ENCODE measurements around the gene GBF1. TPM values are rescaled to one million over a fixed set of nuclear protein-coding genes. Genes with fewer than 3 reads are reported as not detected.
"Not testable (repeated sequence)": the region's sequence is repeated elsewhere in the genome, so short reads cannot be mapped to it uniquely, and the experiment has no call there.

The GBF1 gene
- total RNA-seq, 2 experiments from 2014 or later, result 33.1 to 37.5 TPM

DNA sequence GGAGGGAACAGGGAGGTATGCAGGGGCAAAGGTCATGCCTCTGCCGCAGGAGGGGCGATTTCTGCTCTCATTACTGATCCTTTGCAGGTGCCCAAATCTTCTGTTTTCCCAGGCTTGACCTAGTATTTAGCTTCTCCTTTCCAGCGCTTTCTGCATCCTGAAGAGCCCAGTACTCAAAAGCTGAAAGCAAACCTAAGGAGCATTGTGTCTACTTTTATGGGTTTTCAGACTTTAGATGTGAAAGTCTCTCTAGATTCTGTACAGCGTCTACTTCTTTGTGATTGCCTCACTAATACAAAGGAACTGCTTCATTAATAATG is 560 bp downstream of the GBF1 start:
- Mint-ChIP-seq H3K4me1 (peaks cover 42% of the 10 kb centered on the region), H3K27me3 (peaks cover 15% of the 10 kb centered on the region)
- intact Hi-C loops (cut with DNase I, micrococcal nuclease), result loop anchor here (1.0 to 10.0 kb wide), 15 partner anchors 20 to 1119 kb away; partner anchors contain the start of genes ACTR1A (in 1 of the 2), ARL3 (in 1 of the 2), CUEDC2 (in 1 of the 2) and ELOVL3 (in 1 of the 2)

DNA sequence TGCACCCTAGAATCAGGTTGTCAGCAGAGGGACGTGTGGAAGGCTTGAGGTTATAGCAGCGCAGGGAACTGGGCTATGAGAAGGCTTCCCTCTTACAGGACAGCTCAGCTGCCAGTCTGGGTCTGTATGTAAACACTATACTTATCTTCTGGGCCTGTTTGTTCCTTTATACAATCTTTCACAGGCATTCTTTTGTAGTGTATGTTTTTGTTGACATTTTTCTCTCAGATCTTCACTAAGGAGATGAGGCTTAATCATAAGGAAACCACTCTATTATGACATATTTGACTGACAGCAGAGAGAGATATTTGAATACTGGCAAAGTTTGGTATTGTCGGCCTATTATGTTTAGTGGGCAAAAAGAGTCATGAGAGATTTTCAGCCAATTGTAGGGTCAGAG is 929 bp downstream of the GBF1 start:
- ATAC-seq (no peak), DNase-seq (no peak)
- peak overlapping the region; percentile 81 for H3K27ac Mint-ChIP-seq
- peak overlapping the region; percentile 98 for H3K4me3 Mint-ChIP-seq
- H3K9me3 Mint-ChIP-seq (ENCODE audit: low read depth), result no peaks in the 10 kb centered on the region
- intact Hi-C loops (cut with DNase I, micrococcal nuclease), result loop anchor here in 1 of 2 experiments (10.0 kb wide), 1 partner anchor 1119 kb away; the partner anchor contains the start of gene TAF5
- H3K36me3 Mint-ChIP-seq (ENCODE audit: low read depth), result peaks cover 21% of the 10 kb centered on the region
- ChIA-PET CTCF (interaction anchor here (0.5 to 6.3 kb wide), 6 partner anchors 15 to 961 kb away, joined by 3 to 64 read pairs (median 5); no protein-coding TSS in a partner anchor), POLR2A (interaction anchor here (0.6 to 2.3 kb wide), 3 partner anchors 15 to 54 kb away, joined by 3 to 9 read pairs (median 3); no protein-coding TSS in a partner anchor)
- peaks cover 13% of the 10 kb centered on the region for H3K27me3 Mint-ChIP-seq
- peaks cover 39% of the 10 kb centered on the region for H3K4me1 Mint-ChIP-seq

More for the DNA sequence above, 560 bp downstream of the GBF1 start:
- H3K36me3 Mint-ChIP-seq (ENCODE audit: low read depth), result peaks cover 17% of the 10 kb centered on the region
- H3K27ac Mint-ChIP-seq, result peak overlapping the region; percentile 81
- DNase-seq (no peak), ATAC-seq (no peak)
- CTCF ChIA-PET, result interaction anchor here (0.5 to 6.3 kb wide), 13 partner anchors 8 to 961 kb away, joined by 3 to 64 read pairs (median 4); no protein-coding TSS in a partner anchor
- POLR2A ChIA-PET, result interaction anchor here (0.6 to 2.3 kb wide), 8 partner anchors 15 to 216 kb away, joined by 3 to 9 read pairs (median 3); no protein-coding TSS in a partner anchor
- no peaks in the 10 kb centered on the region for H3K9me3 Mint-ChIP-seq (ENCODE audit: low read depth)
- peak overlapping the region; percentile 98 for H3K4me3 Mint-ChIP-seq

DNA sequence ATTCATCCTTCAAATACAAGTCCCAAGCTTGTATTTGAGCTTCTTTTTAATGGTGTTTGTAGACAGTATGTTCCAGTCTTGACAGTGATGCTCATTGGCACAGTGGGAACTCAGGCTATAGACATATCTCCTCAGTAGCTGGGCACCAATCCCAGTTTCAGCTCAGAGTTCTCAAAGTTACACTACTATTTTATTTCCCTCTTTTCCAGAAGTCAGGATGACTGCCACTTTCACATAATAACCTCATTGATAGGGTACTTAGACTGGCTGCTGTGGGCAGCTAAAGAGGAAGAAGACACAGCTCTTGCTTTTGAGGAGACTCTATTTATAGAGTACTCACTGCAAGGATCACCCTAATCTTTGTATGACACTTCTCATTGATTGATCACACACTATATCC is 2.4 kb downstream of the GBF1 start:
- Mint-ChIP-seq H3K4me3 (peak overlapping the region; percentile 98), H3K9me3 (ENCODE audit: low read depth) (no peaks in the 10 kb centered on the region), H3K27ac (no peak overlapping the region), H3K27me3 (peaks cover 5% of the 10 kb centered on the region), H3K4me1 (peaks cover 37% of the 10 kb centered on the region), H3K36me3 (ENCODE audit: low read depth) (peaks cover 21% of the 10 kb centered on the region)
- CTCF ChIA-PET, result interaction anchor here (0.6 to 6.3 kb wide), 13 partner anchors 13 to 224 kb away, joined by 3 to 64 read pairs (median 5); no protein-coding TSS in a partner anchor
- ATAC-seq (no peak), DNase-seq (no peak)
- intact Hi-C loops (cut with DNase I, micrococcal nuclease), result loop anchor here in 1 of 2 experiments (10.0 kb wide), 1 partner anchor 1117 kb away; the partner anchor contains the start of gene TAF5
- POLR2A ChIA-PET, result no interaction called here

DNA sequence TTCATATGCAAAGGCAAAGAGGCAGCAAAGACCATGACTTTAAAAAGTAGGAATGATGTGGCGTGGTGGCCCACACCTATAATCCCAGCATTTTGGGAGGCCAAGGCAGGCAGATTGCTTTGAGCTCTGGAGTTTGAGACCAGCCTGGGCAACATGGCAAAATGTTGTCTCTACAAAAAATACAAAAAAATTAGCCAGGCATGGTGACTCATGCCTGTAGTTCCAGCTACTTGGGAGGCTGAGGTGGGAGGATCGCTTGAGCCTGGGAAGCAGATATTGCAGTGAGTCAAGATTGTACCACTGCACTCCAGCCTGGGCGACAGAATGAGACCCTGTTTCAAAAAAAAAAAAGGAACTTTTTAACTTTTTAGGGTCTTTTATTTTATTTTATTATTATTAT is 7.2 kb downstream of the GBF1 start:
- H3K9me3 Mint-ChIP-seq (ENCODE audit: low read depth); ATAC-seq; H3K27ac Mint-ChIP-seq; H3K4me3 Mint-ChIP-seq; DNase-seq; intact Hi-C loops (cut with DNase I, micrococcal nuclease); POLR2A ChIA-PET; H3K27me3 Mint-ChIP-seq: not testable (repeated sequence)
- peaks cover 19% of the 10 kb centered on the region for H3K36me3 Mint-ChIP-seq (ENCODE audit: low read depth)
- peaks cover 30% of the 10 kb centered on the region for H3K4me1 Mint-ChIP-seq
- CTCF ChIA-PET, result interaction anchor here (1.1 to 2.7 kb wide), 5 partner anchors 8 to 98 kb away, joined by 3 to 19 read pairs (median 6); partner anchors contain the start of gene GBF1

DNA sequence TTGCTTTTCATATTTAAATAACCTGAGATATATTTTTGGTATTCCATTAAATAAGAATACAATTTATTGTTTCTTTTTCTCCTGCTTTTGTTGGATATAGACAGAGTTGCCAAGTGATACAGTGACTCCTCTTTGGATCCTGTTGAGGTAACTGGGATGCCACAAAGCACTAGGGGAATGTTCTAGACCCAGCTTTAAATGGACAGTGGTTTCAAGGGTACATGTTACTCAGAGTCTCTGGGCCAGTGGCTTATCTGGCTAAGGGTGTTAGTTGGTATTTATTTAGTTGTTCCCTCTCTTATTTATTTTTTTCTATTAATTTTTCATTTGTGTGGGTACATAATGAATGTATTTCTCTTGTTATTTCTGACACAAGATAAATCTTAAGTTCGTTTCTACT is 9.1 kb downstream of the GBF1 start:
- peaks cover 13% of the 10 kb centered on the region for H3K36me3 Mint-ChIP-seq (ENCODE audit: low read depth)
- intact Hi-C loops (cut with DNase I, micrococcal nuclease), result no loop called here
- no peak overlapping the region for H3K4me3 Mint-ChIP-seq
- ChIA-PET POLR2A (interaction anchor here (0.6 to 0.9 kb wide), 2 partner anchors 12 to 18 kb away, joined by 4 to 5 read pairs; no protein-coding TSS in a partner anchor), CTCF (interaction anchor here (0.6 to 2.1 kb wide), 6 partner anchors 10 to 227 kb away, joined by 3 to 7 read pairs (median 3); partner anchors contain the start of gene GBF1)
- H3K4me1 Mint-ChIP-seq, result peaks cover 19% of the 10 kb centered on the region
- no peaks in the 10 kb centered on the region for H3K9me3 Mint-ChIP-seq (ENCODE audit: low read depth)
- H3K27ac Mint-ChIP-seq, result no peak overlapping the region
- H3K27me3 Mint-ChIP-seq, result no peaks in the 10 kb centered on the region
- DNase-seq, result no peak
- no peak for ATAC-seq

DNA sequence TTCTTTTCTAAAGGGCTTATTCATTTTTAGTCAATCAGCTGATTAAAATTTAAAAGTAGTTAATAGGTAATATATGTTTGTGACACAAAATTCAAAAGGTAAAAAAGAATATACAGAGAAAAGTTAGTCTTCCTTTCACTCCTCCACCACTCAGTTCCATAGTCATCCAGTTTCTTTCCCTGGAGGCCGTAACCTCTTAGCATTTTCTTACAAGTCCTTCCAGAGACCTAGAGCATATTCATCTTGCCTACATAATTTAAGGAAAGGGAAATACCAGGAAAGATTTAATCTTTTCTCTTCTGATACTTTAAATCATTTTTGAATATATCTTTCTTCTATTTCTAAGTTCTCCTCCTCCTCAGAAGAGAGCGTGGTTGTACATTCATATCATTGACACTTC is 10.1 kb downstream of the GBF1 start:
- ChIA-PET POLR2A (interaction anchor here (0.6 to 0.9 kb wide), 2 partner anchors 11 to 18 kb away, joined by 3 to 5 read pairs; no protein-coding TSS in a partner anchor), CTCF (interaction anchor here (0.6 to 1.4 kb wide), 3 partner anchors 10 to 68 kb away, joined by 3 to 4 read pairs (median 3); partner anchors contain the start of gene GBF1)
- peaks cover 19% of the 10 kb centered on the region for H3K4me1 Mint-ChIP-seq
- H3K36me3 Mint-ChIP-seq (ENCODE audit: low read depth), result peaks cover 14% of the 10 kb centered on the region
- no peaks in the 10 kb centered on the region for H3K9me3 Mint-ChIP-seq (ENCODE audit: low read depth)
- H3K4me3 Mint-ChIP-seq, result no peak overlapping the region
- intact Hi-C loops (cut with DNase I, micrococcal nuclease), result no loop called here
- H3K27me3 Mint-ChIP-seq, result no peaks in the 10 kb centered on the region
- DNase-seq (no peak), ATAC-seq (no peak)
- H3K27ac Mint-ChIP-seq, result peak overlapping the region; percentile 21

DNA sequence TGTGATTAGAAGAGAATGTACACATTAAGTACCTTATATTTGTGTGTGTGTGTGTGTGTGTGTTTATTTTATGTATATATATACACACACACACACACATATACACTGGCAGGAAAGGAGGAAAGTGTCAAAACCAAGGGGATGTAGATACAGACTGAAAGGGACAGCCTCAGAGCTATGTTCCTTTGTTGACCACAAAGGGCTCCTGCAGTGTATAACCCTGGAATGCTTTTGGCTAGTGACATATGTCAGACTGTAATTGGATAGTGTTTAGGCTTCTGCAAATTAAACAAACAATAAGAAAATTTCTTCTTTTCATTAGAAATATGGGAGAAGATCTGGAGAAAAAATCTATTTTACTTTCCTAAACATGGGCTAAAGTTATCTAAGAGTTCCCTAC is 15.9 kb downstream of the GBF1 start:
- H3K27ac Mint-ChIP-seq, result no peak overlapping the region
- no peaks in the 10 kb centered on the region for H3K27me3 Mint-ChIP-seq
- no peak overlapping the region for H3K4me3 Mint-ChIP-seq
- CTCF ChIA-PET, result interaction anchor here (0.6 to 10.7 kb wide), 5 partner anchors 12 to 321 kb away, joined by 3 to 82 read pairs (median 3); no protein-coding TSS in a partner anchor
- no peaks in the 10 kb centered on the region for H3K9me3 Mint-ChIP-seq (ENCODE audit: low read depth)
- intact Hi-C loops (cut with DNase I, micrococcal nuclease), result no loop called here
- peaks cover 14% of the 10 kb centered on the region for H3K4me1 Mint-ChIP-seq
- ATAC-seq, result no peak
- DNase-seq, result no peak
- H3K36me3 Mint-ChIP-seq (ENCODE audit: low read depth), result peaks cover 35% of the 10 kb centered on the region
- POLR2A ChIA-PET, result no interaction called here

DNA sequence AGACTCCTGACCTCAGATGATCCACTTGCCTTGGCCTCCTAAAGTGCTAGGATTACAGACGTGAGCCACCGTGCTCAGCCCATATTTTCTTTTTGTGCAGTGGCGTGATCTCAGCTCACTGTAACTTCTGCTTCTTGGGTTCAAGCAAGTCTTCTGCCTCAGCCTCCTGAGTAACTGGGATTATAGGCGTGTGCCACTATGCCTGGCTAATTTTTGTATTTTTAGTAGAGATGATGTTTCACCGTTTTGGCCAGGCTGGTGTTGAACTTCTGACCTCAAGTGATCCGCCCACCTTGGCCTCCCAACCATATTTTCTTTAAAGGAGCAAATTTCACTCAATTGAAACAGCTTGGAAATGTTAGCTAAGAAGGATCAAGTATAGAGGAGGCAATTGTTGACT is 16.5 kb downstream of the GBF1 start:
- no peak overlapping the region for H3K27ac Mint-ChIP-seq
- H3K36me3 Mint-ChIP-seq (ENCODE audit: low read depth), result peaks cover 35% of the 10 kb centered on the region
- no peaks in the 10 kb centered on the region for H3K9me3 Mint-ChIP-seq (ENCODE audit: low read depth)
- intact Hi-C loops (cut with DNase I, micrococcal nuclease), result no loop called here
- H3K27me3 Mint-ChIP-seq, result no peaks in the 10 kb centered on the region
- ChIA-PET POLR2A (no interaction called here), CTCF (interaction anchor here (0.6 to 10.7 kb wide), 5 partner anchors 23 to 94 kb away, joined by 3 to 82 read pairs (median 3); no protein-coding TSS in a partner anchor)
- ATAC-seq (no peak), DNase-seq (no peak)
- H3K4me1 Mint-ChIP-seq, result peaks cover 20% of the 10 kb centered on the region
- H3K4me3 Mint-ChIP-seq, result no peak overlapping the region

DNA sequence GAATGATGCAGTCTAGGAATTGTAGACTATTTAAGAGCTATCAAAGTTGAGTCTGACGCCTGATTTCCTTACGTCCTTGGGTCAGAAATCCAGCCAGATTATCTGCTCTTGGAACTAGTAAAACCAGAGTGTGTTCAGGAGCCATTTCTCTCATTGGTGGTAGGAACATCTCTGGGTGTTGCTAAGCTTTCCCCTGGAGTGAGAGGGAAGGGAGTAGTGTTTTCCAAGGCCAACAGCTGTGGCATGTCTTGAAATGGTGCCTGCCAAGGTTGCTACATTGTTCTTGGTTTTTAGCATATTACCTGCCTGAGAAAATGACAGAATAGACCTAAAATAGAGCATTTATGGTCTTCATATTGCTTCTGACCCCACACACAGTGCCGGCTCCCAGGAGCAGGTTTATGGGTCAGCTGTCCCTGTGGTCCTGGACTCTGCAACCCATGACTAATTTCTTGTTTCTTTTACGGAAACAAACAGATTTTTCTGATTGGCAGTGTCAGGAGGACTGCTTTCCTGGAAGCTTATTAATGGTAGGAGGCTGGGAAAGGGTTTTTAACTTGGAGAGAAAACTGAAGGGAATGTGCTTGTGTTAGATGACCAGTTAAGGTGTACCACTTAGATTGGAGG is 17.5 kb downstream of the GBF1 start:
- Mint-ChIP-seq H3K4me3 (no peak overlapping the region), H3K4me1 (peaks cover 30% of the 10 kb centered on the region), H3K9me3 (ENCODE audit: low read depth) (no peaks in the 10 kb centered on the region), H3K36me3 (ENCODE audit: low read depth) (peaks cover 37% of the 10 kb centered on the region), H3K27me3 (no peaks in the 10 kb centered on the region), H3K27ac (no peak overlapping the region)
- CTCF ChIA-PET, result interaction anchor here (1.0 to 10.7 kb wide), 3 partner anchors 33 to 94 kb away, joined by 3 to 82 read pairs (median 5); no protein-coding TSS in a partner anchor
- POLR2A ChIA-PET, result interaction anchor here (0.6 to 0.9 kb wide), 2 partner anchors 31 to 213 kb away, joined by 3 to 4 read pairs; no protein-coding TSS in a partner anchor
- intact Hi-C loops (cut with DNase I, micrococcal nuclease), result no loop called here
- DNase-seq (no peak), ATAC-seq (no peak)

DNA sequence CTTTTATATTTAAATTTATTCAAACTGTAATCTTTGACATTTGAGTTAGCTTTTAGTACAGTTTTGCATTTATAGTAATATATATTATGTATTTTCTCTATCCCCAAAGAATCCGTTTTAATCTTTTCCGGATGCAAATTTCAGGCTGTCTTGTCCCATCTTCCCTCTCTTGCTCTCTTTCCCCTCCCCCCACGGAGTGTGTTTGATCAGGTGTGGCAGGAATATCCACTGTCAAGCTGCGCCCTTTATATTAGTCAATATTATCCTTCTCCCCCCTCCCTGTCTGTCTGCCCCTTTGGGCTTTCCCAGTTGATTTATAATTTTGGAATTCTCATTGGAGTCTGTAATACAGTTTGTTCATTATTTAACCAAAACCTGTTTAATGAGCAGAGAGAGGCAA is 19.0 kb downstream of the GBF1 start:
- H3K27ac Mint-ChIP-seq, result no peak overlapping the region
- CTCF ChIA-PET, result interaction anchor here (0.6 to 10.7 kb wide), 2 partner anchors 34 to 88 kb away, joined by 4 to 82 read pairs; no protein-coding TSS in a partner anchor

DNA sequence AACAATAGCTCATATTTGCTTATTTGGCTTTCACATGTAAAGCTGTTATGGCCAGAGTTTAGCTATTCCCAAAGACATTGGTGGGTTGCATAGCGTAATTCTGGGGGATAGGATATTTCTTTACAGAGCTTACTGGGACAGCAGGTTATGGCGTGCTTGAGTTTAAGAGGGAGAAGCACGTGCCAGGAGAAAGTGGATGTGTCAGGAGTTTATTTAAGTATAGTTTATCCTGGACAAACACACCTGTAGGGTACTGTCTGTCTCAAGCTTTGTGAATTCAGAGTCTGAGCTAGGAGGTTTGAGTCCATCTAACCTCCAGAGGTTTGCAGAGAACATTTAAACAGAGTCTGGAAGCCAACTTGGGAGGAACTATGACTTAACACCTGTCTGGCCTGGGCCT is 21.3 kb downstream of the GBF1 start:
- Mint-ChIP-seq H3K27ac (peak overlapping the region; percentile 94), H3K36me3 (ENCODE audit: low read depth) (peaks cover 35% of the 10 kb centered on the region), H3K4me1 (peaks cover 49% of the 10 kb centered on the region), H3K9me3 (ENCODE audit: low read depth) (no peaks in the 10 kb centered on the region), H3K4me3 (no peak overlapping the region), H3K27me3 (no peaks in the 10 kb centered on the region)
- POLR2A ChIA-PET, result interaction anchor here (0.6 kb wide), 1 partner anchor 12 kb away, joined by 5 read pairs; no protein-coding TSS in a partner anchor
- CTCF ChIA-PET, result interaction anchor here (0.5 to 10.7 kb wide), 12 partner anchors 14 to 155 kb away, joined by 3 to 82 read pairs (median 4); partner anchors contain the start of gene GBF1
- DNase-seq, result no peak
- no peak for ATAC-seq
- intact Hi-C loops (cut with DNase I, micrococcal nuclease), result loop anchor here in 1 of 2 experiments (1.0 kb wide), 1 partner anchor 75 kb away; no protein-coding TSS in a partner anchor

More for the DNA sequence above, 19.0 kb downstream of the GBF1 start:
- Mint-ChIP-seq H3K9me3 (ENCODE audit: low read depth) (no peaks in the 10 kb centered on the region), H3K4me1 (peaks cover 45% of the 10 kb centered on the region), H3K36me3 (ENCODE audit: low read depth) (peaks cover 45% of the 10 kb centered on the region), H3K4me3 (no peak overlapping the region), H3K27me3 (no peaks in the 10 kb centered on the region)
- no peak for DNase-seq
- POLR2A ChIA-PET, result no interaction called here
- no peak for ATAC-seq
- intact Hi-C loops (cut with DNase I, micrococcal nuclease), result no loop called here
